HG03521 (cell line): ENCODE results near the gene ZNF773.

Source experiments
- ATAC-seq: cut with Tn5 transposase; IDR thresholded peaks from one replicate; pipeline ENCODE4 v1.9.1; 2021; ENCODE audit warnings: mild to moderate bottlenecking, moderate library complexity; ENCODE audit not compliant: unreplicated experiment

ZNF773 gene

DNA sequence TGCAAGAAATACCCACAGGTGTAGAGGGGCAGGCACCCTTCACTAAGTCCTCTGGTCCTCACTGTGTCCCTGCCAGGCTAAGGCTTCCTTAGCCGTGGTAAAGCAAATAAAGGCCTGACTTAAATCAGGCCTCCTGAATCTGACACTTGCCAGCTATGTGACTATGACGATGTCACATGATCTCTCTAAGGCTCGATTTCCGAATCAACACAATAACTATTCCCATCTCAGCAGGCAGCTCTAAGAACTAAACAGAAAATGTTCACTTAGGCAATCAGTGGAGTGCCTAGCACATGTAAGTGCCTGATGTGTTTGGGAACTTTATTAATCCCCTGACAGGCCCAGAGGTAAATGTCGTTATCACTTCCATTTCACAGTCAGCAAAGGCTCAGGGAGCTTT, 57.9 kb downstream of the ZNF773 start:
- ATAC-seq, result no peak
